ENCODE measurements around the gene ZNF595.

DNA sequence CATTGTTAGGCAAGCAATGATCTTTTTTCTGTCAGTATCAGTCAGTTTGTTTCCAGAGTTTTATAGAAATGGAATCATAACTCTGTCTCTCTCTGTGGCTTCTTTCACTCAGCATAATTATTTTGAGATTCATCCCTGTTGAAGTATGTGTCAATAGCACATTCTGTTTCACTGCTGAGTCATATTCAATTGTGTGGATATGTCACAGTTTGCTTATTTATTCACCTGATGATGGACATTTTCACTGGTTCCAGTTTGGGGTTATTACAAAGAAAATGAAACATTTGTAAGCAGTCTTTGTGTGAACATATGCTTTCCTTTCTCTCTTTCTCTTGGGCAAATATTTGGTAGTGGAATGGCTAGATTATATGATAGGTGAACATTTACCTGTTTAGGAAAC, 61.0 kb downstream of the ZNF595 start:
- TF ChIP-seq, protein P1, sequence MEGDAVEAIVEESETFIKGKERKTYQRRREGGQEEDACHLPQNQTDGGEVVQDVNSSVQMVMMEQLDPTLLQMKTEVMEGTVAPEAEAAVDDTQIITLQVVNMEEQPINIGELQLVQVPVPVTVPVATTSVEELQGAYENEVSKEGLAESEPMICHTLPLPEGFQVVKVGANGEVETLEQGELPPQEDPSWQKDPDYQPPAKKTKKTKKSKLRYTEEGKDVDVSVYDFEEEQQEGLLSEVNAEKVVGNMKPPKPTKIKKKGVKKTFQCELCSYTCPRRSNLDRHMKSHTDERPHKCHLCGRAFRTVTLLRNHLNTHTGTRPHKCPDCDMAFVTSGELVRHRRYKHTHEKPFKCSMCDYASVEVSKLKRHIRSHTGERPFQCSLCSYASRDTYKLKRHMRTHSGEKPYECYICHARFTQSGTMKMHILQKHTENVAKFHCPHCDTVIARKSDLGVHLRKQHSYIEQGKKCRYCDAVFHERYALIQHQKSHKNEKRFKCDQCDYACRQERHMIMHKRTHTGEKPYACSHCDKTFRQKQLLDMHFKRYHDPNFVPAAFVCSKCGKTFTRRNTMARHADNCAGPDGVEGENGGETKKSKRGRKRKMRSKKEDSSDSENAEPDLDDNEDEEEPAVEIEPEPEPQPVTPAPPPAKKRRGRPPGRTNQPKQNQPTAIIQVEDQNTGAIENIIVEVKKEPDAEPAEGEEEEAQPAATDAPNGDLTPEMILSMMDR (IDR thresholded peaks at IDR 0.05) = no peak
- TF ChIP-seq TCF7L2 (IDR thresholded peaks at IDR 0.05; ENCODE audit: low read depth, low read length) (no peak), POLR2AphosphoS5 (IDR thresholded peaks at IDR 0.05; ENCODE audit: low read depth, low read length) (no peak), SIN3A (IDR thresholded peaks at IDR 0.05; ENCODE audit: borderline replicate concordance, insufficient read depth, low read depth, low read length) (no peak)
